GF-D8 (cell line): ENCODE measurements around the gene RCL1.
A peak's percentile ranks its signal among the peaks of the same experiment; 100 is the strongest.
"Not testable (repeated sequence)": the region's sequence is repeated elsewhere in the genome, so short reads cannot be mapped to it uniquely, and the experiment has no call there.

ENCODE experiments used
- DNase-seq: peaks from one replicate; lab custom pipeline; 2025; lab: John Stamatoyannopoulos, UW

The RCL1 gene

DNA sequence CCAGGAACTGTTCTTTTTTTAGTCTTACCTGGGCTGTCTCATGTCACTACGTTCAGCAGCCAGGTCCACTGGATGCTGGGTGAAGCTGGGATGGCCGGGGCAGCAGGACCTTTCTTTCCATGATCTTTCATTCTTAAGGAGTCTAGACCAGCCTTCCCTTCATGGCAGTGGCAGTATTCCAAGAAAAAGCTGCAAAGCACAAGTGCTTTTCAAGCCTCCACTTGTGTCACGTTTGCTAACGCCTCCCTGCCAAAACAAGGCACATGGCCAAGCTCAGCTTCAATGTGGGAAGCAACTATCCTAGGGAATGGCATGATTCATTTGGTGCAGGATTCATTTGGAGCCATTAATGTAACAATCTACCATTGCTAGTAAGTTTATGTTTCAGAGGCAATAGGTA, 94.8 kb downstream of the RCL1 start:
- no peak for DNase-seq

DNA sequence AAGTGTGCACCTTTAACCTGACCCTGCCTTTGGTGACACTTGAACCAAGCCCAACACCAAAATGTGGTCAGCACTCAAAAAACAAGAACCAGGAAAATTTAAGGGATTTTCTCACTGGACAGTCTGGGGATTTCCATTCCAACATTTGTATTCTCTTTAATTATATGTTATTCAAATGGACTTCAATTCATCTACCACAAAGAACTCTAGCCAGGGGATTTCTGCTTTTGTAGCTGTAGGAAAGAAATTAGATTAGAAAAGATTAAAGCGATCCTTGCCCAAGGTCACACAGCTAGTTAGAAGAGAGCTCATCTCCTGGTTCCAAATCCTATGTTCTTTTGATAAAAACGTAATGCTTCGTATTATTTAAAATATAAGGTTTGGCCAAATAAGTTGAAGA, 97.5 kb downstream of the RCL1 start:
- DNase-seq: no peak

DNA sequence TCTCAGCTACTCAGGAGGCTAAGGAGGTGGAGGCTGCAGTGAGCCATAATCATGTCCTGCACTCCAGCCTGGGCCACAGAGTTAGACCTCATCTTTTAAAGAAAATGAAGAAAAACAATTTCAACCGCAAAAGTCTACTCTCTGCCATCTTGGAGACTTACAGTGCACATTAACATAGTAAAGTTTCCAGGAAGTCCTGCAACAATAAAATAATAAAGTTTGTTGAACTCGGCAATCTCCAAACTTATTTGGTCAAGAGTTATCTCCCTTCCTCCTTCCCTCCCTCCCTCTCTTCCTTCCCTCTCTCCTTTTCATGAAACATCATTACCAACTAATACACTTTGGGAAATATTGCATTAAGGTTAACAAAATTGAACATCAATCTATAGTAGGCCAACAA, 98.2 kb downstream of the RCL1 start:
- DNase-seq: no peak

DNA sequence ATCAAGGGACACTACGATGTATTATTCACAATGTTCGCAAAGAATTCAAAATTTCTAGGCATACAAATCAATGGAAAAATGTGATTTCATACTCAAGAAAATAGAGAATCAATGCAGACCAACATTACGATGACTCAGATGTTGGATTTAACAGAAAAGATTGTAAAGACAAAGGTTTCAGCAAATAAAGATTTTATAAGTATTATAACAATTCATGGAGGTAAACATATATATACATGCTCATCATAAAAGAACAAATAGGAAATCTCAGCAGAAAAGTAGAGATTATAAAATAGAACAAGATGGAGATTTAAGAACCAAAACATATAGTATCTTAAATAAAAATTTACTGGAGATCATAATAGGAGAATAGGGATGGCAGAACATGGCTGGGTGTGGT, 98.9 kb downstream of the RCL1 start:
- no peak for DNase-seq

DNA sequence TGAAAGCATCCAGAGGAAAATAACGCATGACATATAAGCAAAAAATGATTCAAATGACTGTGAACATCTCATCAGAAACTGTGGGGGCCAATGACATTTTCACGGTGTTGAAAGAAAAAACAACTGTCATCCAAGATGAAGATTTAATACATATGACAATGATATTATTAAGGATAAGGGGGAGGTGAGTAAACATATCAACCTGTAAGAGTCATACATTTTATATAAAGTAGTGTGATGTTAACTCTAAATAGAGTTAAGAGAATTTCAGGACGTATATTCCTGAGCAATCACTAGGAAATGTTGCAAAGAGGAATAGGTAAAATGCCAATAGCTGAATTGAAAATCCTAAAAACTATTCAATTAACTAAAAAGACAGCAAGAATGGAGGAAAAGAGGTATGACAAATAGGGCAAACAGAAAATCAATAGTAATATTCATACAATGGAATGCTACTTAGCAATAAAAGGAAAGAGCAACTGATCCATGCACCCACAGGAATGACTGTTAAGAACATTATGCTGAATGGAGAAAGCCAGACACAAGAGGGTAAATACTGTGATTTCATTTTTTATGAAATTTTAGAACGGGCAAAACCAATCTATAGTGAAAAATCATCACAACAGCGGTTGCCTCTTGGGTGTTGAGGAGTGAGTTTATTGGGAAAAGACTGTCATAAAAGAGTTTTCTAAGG, 99.9 kb downstream of the RCL1 start:
- DNase-seq: no peak

DNA sequence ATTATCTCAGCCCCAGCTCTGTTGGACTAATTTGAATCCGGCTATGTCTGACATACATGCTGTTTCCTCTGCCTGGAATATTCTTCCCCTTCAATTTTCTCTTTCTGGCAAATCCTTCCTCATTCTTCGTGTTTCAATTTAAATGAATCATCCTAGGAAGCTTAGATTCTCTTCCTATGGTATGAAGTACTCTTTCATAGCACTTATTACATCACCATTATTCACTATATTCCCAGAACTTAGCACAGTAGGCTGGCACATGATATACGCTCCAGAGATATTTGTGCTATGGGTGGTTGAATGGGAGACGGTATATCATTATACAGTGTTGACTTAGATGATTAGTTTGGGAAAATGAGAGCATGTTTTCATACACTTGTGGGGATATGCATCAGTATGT, 101.3 kb downstream of the RCL1 start:
- no peak for DNase-seq

DNA sequence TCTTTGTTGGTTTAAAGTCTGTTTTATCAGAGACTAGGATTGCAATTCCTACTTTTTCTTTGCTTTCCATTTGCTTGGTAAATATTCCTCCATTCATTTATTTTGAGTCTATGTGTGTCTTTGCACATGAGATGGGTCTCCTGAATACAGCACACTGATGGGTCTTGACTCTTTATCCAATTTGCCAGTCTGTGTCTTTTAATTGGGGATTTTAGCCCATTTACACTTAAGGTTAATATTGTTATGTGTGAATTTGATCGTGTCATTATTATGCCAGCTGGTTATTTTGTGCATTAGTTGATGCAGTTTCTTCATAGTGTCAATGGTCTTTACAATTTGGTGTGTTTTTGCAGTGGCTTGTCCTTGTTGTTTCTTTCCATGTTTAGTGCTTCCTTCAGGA, 107.1 kb downstream of the RCL1 start:
- DNase-seq: not testable (repeated sequence)

DNA sequence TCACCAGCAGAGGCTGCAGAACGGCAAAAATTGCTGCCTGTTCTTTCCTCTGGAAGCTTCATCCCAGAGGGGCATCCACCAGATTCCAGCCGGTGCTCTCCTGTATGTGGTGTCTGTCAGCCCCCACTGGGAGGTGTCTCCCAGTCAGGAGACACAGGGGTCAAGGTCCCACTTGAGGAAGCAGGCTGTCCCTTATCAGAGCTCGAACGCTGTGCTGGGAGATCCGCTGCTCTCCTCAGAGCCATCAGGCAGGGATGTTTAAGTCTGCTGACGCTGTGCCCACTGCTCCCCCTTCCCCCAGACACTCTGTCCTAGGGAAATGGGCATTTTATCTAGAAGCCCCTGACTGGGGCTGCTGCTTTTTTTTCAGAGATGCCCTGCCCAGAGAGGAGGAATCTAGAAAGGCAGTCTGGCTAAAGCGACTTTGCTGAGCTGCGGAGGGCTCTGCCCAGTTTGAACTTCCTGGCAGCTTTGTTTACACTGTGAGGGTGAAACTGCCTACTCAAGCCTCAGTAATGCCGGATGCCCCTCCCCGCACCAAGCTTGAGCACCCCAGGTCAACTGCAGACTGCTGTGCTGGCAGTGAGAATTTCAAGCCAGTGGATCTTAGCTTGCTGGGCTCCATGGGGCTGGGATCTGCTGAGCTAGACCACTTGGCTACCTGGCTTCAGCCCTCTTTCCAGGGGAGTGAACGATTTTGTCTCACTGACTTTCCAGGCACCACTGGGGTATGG, 108.8 kb downstream of the RCL1 start:
- DNase-seq: not testable (repeated sequence)

DNA sequence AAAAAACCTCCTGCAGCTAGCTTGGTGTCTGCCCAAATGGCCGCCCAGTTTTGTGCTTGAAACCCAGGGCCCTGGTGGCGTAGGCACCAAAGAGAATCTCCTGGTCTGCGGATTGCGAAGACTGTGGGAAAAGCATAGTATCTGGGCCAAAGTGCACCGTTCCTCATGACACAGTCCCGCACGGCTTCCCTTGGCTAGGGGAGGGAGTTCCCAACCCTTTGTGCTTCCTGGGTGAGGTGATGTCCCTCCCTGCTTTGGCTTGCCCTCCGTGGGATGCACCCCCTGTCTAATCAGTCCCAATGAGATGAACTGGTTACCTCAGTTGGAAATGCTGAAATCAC, 109.4 kb downstream of the RCL1 start:
- no peak for DNase-seq

DNA sequence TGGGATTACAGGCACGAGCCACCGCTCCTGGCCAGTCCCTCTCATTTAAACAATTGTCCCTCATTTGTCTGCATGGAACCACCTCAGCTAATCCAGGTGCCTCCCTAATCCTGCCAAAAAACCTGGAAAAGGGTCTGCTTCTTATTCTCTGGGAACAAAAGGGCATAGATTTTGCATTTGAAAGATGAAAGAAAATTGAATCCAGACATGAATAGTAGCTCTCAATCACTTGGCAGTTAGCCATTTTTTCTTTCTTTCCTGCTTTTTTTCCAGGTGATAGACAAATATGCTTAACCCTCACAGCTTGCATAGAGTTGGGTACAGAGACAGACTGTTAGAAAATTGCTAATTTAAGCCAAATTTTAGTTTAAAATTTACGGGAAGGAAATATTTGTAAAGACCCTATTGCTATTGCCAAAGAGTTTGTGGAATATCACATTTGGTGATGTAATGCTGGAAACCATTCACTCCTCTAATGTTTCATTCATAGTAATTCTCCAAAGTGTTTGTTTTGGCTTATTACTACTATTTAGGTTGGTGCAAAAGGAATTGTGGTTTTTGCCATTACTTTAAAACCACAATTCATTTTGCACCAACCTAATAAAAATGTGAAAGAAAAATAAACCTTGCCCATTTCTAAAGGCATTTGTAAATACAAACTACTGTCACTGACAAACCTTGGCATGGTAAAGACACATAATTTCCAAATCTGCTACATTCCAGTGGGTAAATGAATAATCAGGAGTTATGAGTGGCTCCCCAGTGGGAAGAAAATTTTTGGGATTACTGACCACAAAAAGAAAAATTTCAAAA, 111.8 kb downstream of the RCL1 start:
- DNase-seq: no peak

DNA sequence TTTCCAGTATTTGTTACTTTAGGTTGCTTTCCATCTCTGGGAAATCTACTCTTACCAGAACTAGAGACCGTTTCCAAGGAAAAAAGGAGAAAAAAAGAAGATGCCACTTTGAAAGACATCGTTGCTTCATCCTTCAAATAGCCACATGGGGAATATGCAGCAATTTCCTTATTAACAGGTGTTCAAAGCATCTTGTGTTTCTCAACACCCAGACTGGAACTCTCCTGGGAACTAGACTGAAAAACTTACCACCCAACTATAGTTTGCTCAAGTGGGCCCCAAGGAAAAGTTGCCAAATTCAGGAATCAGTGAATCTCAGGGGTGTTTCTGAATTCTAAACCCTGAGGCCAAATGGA, 112.4 kb downstream of the RCL1 start:
- peak; percentile 17 for DNase-seq
